Measurements from ENCODE around the gene PFKFB3.
"Not testable (repeated sequence)": the region's sequence is repeated elsewhere in the genome, so short reads cannot be mapped to it uniquely, and the experiment has no call there.

PFKFB3 gene

DNA sequence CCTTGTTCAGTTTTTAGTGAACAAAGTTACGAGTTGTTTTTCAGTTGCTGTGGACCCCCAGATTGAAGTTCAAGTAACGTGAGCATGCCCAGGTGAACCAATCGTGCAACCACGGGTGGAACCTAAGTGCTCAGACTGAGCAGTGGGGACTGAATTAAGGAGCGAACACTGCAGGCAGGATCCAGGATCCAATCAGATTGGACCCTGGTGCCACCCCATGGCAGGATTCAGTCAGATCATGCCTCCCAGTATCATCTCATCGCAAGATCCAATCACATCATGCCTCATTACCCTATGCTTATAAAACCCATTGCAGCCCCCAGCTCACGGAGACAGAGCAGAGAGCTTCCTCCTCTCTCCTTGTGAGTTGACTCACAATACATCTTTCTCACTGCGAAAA, 80.9 kb downstream of the PFKFB3 start:
- no peak for DNase-seq (ENCODE audit: low read depth)
- TF ChIP-seq, protein P1, sequence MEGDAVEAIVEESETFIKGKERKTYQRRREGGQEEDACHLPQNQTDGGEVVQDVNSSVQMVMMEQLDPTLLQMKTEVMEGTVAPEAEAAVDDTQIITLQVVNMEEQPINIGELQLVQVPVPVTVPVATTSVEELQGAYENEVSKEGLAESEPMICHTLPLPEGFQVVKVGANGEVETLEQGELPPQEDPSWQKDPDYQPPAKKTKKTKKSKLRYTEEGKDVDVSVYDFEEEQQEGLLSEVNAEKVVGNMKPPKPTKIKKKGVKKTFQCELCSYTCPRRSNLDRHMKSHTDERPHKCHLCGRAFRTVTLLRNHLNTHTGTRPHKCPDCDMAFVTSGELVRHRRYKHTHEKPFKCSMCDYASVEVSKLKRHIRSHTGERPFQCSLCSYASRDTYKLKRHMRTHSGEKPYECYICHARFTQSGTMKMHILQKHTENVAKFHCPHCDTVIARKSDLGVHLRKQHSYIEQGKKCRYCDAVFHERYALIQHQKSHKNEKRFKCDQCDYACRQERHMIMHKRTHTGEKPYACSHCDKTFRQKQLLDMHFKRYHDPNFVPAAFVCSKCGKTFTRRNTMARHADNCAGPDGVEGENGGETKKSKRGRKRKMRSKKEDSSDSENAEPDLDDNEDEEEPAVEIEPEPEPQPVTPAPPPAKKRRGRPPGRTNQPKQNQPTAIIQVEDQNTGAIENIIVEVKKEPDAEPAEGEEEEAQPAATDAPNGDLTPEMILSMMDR (IDR thresholded peaks at IDR 0.05; ENCODE audit: control insufficient read depth, extremely low read depth, insufficient read depth) = no peak
- no peak overlapping the region for H3K4me3 ChIP-seq (ENCODE audit: low read depth, low read length)

DNA sequence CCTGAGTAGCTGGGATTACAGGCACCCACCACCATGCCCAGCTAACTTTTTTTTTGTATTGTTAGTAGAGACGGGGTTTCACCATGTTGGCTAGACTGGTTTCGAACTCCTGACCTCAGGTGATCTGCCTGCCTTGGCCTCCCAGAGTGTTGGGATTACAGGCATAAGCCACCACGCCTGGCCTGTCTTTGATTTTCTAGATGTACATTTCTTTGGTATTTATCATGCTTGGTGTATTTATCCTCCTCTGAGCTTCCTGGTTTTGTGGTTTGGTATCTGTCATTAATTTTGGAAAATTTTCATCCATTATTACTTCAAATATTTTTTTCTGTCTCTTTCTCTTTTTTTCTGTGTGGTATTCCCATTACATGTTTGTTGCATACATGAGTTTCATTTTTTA, 87.9 kb downstream of the PFKFB3 start:
- not testable (repeated sequence) for H3K4me3 ChIP-seq (ENCODE audit: low read depth, low read length); DNase-seq (ENCODE audit: low read depth)

DNA sequence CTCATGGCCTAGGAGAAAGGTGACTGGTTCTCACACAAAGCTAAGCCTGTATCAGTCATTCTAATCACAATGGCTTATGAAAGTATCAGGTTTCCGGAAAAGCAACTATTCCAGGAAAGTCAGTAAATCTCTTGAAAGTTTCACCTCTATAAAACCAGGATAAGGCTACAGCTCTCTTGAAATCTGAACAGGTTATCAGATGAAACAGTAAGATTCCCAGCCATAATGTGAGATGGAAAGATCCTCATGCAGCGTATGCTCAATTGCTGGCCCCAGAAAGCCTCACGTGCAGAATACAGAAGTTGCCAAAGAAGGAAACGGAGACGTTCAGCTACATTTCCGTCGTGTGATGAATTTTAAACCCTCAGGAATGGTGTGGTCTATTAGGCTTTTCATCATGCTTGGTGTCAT, 90.0 kb downstream of the PFKFB3 start:
- no peak overlapping the region for H3K4me3 ChIP-seq (ENCODE audit: low read depth, low read length)
- DNase-seq (ENCODE audit: low read depth) = no peak
- TF ChIP-seq, protein P1 (IDR thresholded peaks at IDR 0.05; ENCODE audit: control insufficient read depth, extremely low read depth, insufficient read depth) = no peak

DNA sequence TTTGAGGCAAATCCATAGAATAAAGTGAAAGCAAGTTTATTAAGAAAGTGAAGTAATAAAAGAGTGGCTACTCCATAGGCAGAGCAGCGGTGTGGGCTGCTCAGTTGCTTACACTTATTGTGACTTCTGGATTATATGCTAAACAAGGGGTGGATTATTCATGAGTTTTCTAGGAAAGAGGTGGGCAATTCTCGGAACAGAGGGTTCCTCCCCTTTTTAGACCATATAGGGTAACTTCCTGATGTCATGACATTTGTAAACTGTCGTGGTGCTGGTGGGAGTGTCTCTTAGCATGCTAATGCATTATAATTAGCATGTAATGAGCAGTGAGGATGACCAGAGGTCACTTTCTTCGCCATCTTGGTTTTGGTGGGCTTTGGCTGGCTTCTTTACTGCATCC, 93.7 kb downstream of the PFKFB3 start:
- H3K4me3 ChIP-seq (ENCODE audit: low read depth, low read length); DNase-seq (ENCODE audit: low read depth): not testable (repeated sequence)

DNA sequence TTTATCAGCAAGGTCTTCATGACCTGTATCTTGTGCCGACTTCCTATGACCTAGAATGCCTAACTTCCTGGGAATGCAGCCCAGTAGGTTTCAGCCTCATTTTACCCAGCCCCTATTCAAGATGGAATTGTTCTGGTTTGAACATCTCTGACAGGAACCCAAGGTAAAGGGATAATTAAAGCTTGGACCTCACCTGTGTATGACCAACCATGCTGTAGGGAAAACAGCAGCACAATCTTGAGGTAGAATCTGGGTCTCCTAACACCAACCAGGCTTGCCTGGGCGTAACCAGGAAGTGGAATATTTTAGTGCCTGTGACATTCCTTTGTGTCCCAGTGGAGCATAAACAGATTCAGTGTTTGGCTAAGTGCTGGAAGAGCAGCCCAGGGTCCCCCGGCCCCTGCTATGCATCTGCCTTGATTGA, 94.1 kb downstream of the PFKFB3 start:
- DNase-seq (ENCODE audit: low read depth) = no peak
- H3K4me3 ChIP-seq (ENCODE audit: low read depth, low read length) = no peak overlapping the region
- TF ChIP-seq, protein P1 (IDR thresholded peaks at IDR 0.05; ENCODE audit: control insufficient read depth, extremely low read depth, insufficient read depth) = no peak

DNA sequence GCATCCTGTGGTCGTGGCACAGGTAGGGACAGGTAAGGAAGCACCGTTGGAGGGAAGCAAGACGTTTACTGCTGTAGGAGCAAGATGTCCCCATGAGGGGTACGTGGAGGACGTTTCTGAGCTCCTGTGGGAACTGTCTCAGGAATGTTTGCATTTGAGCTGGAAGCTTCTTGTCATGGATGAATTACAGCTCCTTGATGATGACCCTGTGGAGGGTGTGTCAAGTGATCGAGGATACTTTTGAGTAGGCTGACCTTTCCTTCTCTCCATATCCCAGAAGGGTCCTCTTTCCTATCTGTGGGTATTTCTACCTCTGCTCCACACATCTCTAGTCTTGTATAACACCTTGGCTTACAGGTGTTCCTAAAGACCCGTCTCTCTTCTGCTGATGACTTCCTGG, 94.8 kb downstream of the PFKFB3 start:
- no peak for DNase-seq (ENCODE audit: low read depth)
- TF ChIP-seq, protein P1 (IDR thresholded peaks at IDR 0.05; ENCODE audit: control insufficient read depth, extremely low read depth, insufficient read depth) = no peak
- no peak overlapping the region for H3K4me3 ChIP-seq (ENCODE audit: low read depth, low read length)

DNA sequence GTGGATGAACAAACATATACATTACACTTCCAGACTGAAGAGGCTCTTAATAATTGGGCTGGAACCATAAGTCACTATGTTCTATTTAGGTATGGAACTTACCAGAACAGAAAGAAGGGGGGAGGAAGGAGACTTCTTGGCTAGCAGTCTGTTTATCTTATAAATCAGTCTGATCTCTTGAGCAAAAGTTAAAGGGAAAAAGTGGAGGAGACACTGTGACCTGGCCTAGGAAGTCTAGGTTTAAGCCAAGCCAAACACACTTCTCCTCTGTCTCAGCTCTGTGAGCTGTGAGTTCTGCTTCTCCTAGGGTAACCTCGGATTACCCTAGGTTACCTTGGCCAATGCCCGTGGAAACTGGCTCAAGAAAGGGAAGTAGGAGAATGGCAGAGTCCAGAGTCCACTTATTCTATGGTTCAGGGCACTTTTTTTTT, 95.2 kb downstream of the PFKFB3 start:
- TF ChIP-seq, protein P1 (IDR thresholded peaks at IDR 0.05; ENCODE audit: control insufficient read depth, extremely low read depth, insufficient read depth) = no peak
- peak; percentile 84 for DNase-seq (ENCODE audit: low read depth)
- no peak overlapping the region for H3K4me3 ChIP-seq (ENCODE audit: low read depth, low read length)

DNA sequence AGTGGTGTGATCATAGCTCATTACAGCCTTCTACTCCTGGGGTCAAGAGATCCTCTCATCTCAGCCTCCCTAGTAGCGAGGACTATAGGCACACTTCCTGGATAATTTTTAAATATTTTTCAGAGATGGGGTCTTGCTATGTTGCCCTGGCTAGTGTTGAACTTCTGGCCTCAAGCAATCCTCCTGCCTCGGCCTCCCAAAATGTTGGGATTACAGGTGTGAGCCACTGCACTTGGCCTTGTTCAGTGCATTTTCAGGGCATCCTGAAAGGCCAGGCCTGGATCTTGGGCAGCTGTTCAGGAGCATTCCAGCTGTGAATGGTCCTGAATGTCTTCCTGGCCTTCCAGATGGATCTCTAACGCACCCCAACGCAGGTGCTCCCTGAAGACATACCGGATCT, 95.7 kb downstream of the PFKFB3 start:
- TF ChIP-seq, protein P1 (IDR thresholded peaks at IDR 0.05; ENCODE audit: control insufficient read depth, extremely low read depth, insufficient read depth) = no peak
- no peak for DNase-seq (ENCODE audit: low read depth)
- no peak overlapping the region for H3K4me3 ChIP-seq (ENCODE audit: low read depth, low read length)

Measured in LNCaP clone FGC (cell line).